PC-3 (cell line): ENCODE measurements around the gene FOLR2. TPM values are rescaled to one million over a fixed set of nuclear protein-coding genes. Genes with fewer than 3 reads are reported as not detected.

ENCODE experiments used
- ATAC-seq: fragments of 200-7000 bp; cut with Tn5 transposase; 2 replicates; pipeline ENCODE4 v1.9.1; 2020; ENCODE audit warnings: mild to moderate bottlenecking, moderate library complexity
- BruUV-seq: library from RNA; stranded (reverse); fragments of 400-500 nt; replicated peaks from 2 replicates; lab custom pipeline; 2021; lab: Mats Ljungman, UMichigan
- CTCF ChIA-PET: fragments of 300-600 bp; sonication (Branson Sonifier 250); formaldehyde crosslinking; loops from one replicate; lab custom pipeline; 2022; ENCODE audit warnings: antibody characterized with exemption; lab: Charles Lee
- POLR2A ChIA-PET: fragments of 300-600 bp; sonication (Branson Sonifier 250); formaldehyde crosslinking; loops from one replicate; lab custom pipeline; 2022; ENCODE audit warnings: antibody characterized with exemption; ENCODE audit not compliant: unreplicated experiment; lab: Charles Lee
- DNase-seq: peaks from one replicate; pipeline ENCODE4 v3.0.0-alpha.2; 2015
- H2AFZ ChIP-seq: fragments of 300-600 bp; sonication (generic); 2 replicates; pipeline ENCODE4 v1.6.0; 2016; ENCODE audit warnings: antibody characterized with exemption, low read length
- H3F3A ChIP-seq: fragments of 300-600 bp; sonication (generic); one replicate; pipeline ENCODE4 v1.6.0; 2017; ENCODE audit warnings: antibody characterized with exemption, low read length, control low read depth, mild to moderate bottlenecking; ENCODE audit not compliant: unreplicated experiment
- H3K27ac ChIP-seq: fragments of 300-600 bp; sonication (generic); 2 replicates; pipeline ENCODE4 v1.5.1; 2016; ENCODE audit warnings: mild to moderate bottlenecking, low read length
- H3K27me3 ChIP-seq: fragments of 300-600 bp; sonication (generic); 2 replicates; pipeline ENCODE4 v1.6.1; 2016; ENCODE audit warnings: low read length, mixed read lengths
- H3K36me3 ChIP-seq: fragments of 300-600 bp; sonication (generic); 2 replicates; pipeline ENCODE4 v1.6.1; 2016; ENCODE audit warnings: low read depth, mixed run types, low read length, mixed read lengths
- H3K4me1 ChIP-seq: fragments of 300-600 bp; sonication (generic); 2 replicates; pipeline ENCODE4 v1.5.1; 2016; ENCODE audit warnings: low read length; ENCODE audit not compliant: insufficient read depth
- H3K4me2 ChIP-seq: fragments of 300-600 bp; sonication (generic); 2 replicates; pipeline ENCODE4 v1.6.0; 2016; ENCODE audit warnings: low read length
- H3K4me3 ChIP-seq: fragments of 300-600 bp; sonication (generic); 2 replicates; pipeline ENCODE4 v1.5.1; 2016; ENCODE audit warnings: mild to moderate bottlenecking, low read length, mixed read lengths
- H3K79me2 ChIP-seq: fragments of 300-600 bp; sonication (generic); 2 replicates; pipeline ENCODE4 v1.6.1; 2017; ENCODE audit warnings: low read length, mixed read lengths
- H3K9ac ChIP-seq: fragments of 300-600 bp; sonication (generic); 2 replicates; pipeline ENCODE4 v1.6.0; 2016; ENCODE audit warnings: mild to moderate bottlenecking, low read length
- H3K9me2 ChIP-seq: fragments of 300-600 bp; sonication (generic); replicated peaks from 2 replicates; pipeline ENCODE4 v1.6.1; 2016; ENCODE audit warnings: mixed run types, low read length, mixed read lengths
- H3K9me3 ChIP-seq: fragments of 300-600 bp; sonication (generic); 2 replicates; pipeline ENCODE4 v1.6.1; 2016; ENCODE audit warnings: low read length, mixed read lengths
- H4K20me1 ChIP-seq: fragments of 300-600 bp; sonication (generic); 2 replicates; pipeline ENCODE4 v1.6.1; 2016; ENCODE audit warnings: low read length, mixed read lengths
- EZH2 ChIP-seq: fragments of 300-600 bp; sonication (generic); IDR thresholded peaks from one replicate; pipeline ENCODE4 v1.6.1; 2017; ENCODE audit warnings: antibody characterized with exemption, mild to moderate bottlenecking, low read length; ENCODE audit not compliant: unreplicated experiment
- EZH2phosphoT487 ChIP-seq: fragments of 300-600 bp; sonication (generic); IDR thresholded peaks from 2 replicates; pipeline ENCODE4 v1.6.1; 2018; ENCODE audit warnings: mild to moderate bottlenecking, antibody characterized with exemption, low read length, borderline replicate concordance
- intact Hi-C: fragments of 100-400 bp; cut with micrococcal nuclease; formaldehyde crosslinking; loops from 2 replicates; pipeline ENCODE4 v1.9.0; 2023
- total RNA-seq: library from RNA; depleted of rRNA; stranded (reverse); fragments of >200 nt; gene quantifications from 2 replicates; pipeline ENCODE4 v1.2.3, GENCODE V29; 2014
- TF ChIP-seq, protein P1 (sequence below): fragments of 300-600 bp; sonication (generic); conservative IDR thresholded peaks from 2 replicates; pipeline ENCODE4 v1.5.1; 2017; ENCODE audit warnings: antibody characterized with exemption, low read depth, mild to moderate bottlenecking, low read length

The FOLR2 gene
- total RNA-seq, 1 experiment from 2014 or later: not detected

DNA sequence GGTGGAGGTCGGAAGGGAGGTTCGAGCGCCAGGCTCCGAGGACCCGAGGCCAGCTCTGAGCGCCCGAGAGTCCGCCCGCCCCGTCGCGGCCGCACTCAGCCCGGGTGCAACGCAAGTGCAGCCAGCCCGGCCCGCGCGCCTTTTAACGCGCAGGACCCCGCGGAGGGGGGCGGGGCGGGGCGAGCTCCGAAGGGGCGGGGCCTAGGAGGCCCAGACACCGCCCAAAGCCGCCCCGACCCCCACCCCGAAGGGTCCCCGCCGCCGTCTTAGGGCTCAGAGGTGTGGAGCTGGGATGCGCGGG lies 27.4 kb downstream of the FOLR2 start, which contains the start of gene PHOX2A:
PHOX2A (minus strand) TSS at position 117 of the 301 bp plus-strand sequence. CDS start 172 bp downstream, outside the sequence.
- no TSS peak for BruUV-seq
- intact Hi-C loops: no loop called here
- H3K27ac ChIP-seq: no peak within 1 kb of the TSS
- peaks cover 23% of the 10 kb centered on the region for H3K27me3 ChIP-seq
- H3K4me2 ChIP-seq: no peak within 1 kb of the TSS
- peaks cover 9% of the 10 kb centered on the region for H3K4me1 ChIP-seq
- H4K20me1 ChIP-seq: no peaks in the 10 kb centered on the region
- no peaks in the 10 kb centered on the region for H3K9me3 ChIP-seq
- H3F3A ChIP-seq: no peaks in the 10 kb centered on the region
- ChIA-PET CTCF (no interaction called here), POLR2A (no interaction called here)
- H3K79me2 ChIP-seq: no peaks in the 10 kb centered on the region
- TF ChIP-seq EZH2phosphoT487: no peak
- TF ChIP-seq EZH2: no peak
- TF ChIP-seq, protein P1, sequence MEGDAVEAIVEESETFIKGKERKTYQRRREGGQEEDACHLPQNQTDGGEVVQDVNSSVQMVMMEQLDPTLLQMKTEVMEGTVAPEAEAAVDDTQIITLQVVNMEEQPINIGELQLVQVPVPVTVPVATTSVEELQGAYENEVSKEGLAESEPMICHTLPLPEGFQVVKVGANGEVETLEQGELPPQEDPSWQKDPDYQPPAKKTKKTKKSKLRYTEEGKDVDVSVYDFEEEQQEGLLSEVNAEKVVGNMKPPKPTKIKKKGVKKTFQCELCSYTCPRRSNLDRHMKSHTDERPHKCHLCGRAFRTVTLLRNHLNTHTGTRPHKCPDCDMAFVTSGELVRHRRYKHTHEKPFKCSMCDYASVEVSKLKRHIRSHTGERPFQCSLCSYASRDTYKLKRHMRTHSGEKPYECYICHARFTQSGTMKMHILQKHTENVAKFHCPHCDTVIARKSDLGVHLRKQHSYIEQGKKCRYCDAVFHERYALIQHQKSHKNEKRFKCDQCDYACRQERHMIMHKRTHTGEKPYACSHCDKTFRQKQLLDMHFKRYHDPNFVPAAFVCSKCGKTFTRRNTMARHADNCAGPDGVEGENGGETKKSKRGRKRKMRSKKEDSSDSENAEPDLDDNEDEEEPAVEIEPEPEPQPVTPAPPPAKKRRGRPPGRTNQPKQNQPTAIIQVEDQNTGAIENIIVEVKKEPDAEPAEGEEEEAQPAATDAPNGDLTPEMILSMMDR: no peak
- ATAC-seq: no peak
- H3K4me3 ChIP-seq: no peak within 1 kb of the TSS
- DNase-seq: no peak
- no peaks in the 10 kb centered on the region for H3K36me3 ChIP-seq
- no peaks in the 10 kb centered on the region for H3K9me2 ChIP-seq
- no peak within 1 kb of the TSS for H3K9ac ChIP-seq
- H2AFZ ChIP-seq: no peak within 1 kb of the TSS

DNA sequence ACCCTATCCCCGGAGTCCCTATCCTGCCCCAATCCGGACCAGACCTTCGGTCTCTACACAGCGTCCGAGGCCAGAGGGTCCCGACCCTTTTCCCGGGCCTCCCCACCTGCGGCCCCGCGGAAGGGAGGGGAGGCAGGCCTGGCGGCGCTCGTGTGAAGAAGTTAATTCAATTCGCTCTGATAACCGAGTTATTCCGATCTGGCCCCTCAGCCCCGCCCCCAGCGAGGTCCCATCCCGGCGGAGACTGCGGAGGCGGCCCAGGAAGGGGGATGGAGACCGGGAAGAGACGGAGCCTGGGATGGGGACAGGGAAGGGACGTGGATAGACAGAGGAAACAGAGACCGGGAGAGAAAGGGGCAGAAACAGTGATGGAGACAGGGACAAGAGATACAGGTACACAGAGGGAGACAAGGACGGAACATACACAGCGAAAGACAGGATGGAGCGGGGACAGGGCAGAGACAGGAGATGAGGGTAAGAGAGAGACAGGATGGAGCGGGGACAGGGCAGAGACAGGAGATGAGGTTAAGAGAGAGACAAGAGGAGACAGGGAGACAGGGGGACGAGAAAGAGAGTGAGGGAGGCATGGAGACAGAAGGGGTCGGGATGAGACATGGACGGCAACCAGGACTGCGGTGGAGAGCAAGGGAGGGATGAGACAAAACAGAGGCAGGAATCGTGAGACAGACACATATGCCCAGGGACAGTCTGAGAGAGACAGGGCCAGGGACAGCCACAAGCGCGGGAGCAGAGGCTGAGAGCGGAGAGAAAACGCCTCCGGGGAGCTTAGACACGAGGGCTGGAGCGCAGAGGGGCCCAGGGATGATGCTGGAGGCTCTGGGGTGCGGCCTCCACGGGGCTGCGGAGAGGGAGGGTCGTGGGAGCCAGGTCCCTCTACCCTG lies 28.0 kb downstream of the FOLR2 start:
- Histone ChIP-seq H3K4me2 (no peak overlapping the region), H3K9ac (no peak overlapping the region), H3K27me3 (peaks cover 23% of the 10 kb centered on the region), H4K20me1 (no peaks in the 10 kb centered on the region), H3F3A (no peaks in the 10 kb centered on the region), H3K36me3 (no peaks in the 10 kb centered on the region), H3K9me2 (no peaks in the 10 kb centered on the region), H3K4me1 (peaks cover 5% of the 10 kb centered on the region), H3K79me2 (no peaks in the 10 kb centered on the region), H3K4me3 (no peak overlapping the region), H2AFZ (no peak overlapping the region), H3K9me3 (no peaks in the 10 kb centered on the region), H3K27ac (no peak overlapping the region)
- DNase-seq: no peak
- intact Hi-C loops: no loop called here
- CTCF ChIA-PET: no interaction called here
- no TSS peak for BruUV-seq
- POLR2A ChIA-PET: no interaction called here
- no peak for ATAC-seq
- TF ChIP-seq EZH2 (no peak), EZH2phosphoT487 (no peak)
- TF ChIP-seq, protein P1: no peak

DNA sequence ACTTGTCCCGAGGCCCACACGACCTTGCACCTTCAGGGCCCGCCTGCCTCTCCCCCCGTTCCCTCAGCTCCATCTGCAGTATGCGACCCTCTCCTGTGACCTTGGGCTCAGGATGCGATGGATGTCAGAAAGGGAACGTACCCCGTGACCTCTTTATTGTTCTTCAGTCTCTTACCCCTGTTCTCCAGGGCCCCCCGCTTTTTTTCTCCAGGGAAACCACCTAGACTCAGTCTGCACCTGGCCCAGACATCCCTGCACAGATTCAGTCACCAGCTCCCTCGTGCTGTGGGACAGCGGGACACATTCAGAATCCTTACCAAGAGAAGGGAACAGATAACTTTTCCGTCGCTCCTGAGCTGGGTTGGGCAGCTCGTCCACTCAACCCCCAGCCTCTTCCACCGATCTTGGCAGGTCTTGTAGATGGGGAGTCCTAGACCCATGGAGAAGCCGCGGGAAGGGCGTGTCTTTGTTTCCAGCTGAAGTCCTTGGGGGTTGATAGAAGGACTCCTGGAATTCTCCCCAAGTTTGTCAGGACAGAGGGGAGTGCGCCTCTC lies 28.7 kb downstream of the FOLR2 start:
- ChIA-PET POLR2A (no interaction called here), CTCF (no interaction called here)
- TF ChIP-seq, protein P1: no peak
- TF ChIP-seq EZH2: no peak
- TF ChIP-seq EZH2phosphoT487: no peak
- DNase-seq: no peak
- no peak overlapping the region for H3K27ac ChIP-seq
- ATAC-seq: no peak
- H3K27me3 ChIP-seq: peaks cover 19% of the 10 kb centered on the region
- no peak overlapping the region for H3K9ac ChIP-seq
- no peaks in the 10 kb centered on the region for H4K20me1 ChIP-seq
- H3K4me1 ChIP-seq: no peaks in the 10 kb centered on the region
- H3F3A ChIP-seq: no peaks in the 10 kb centered on the region
- intact Hi-C loops: no loop called here
- H3K9me2 ChIP-seq: no peaks in the 10 kb centered on the region
- H3K36me3 ChIP-seq: no peaks in the 10 kb centered on the region
- H3K4me3 ChIP-seq: no peak overlapping the region
- no TSS peak for BruUV-seq
- H3K9me3 ChIP-seq: no peaks in the 10 kb centered on the region
- no peaks in the 10 kb centered on the region for H3K79me2 ChIP-seq
- no peak overlapping the region for H3K4me2 ChIP-seq
- no peak overlapping the region for H2AFZ ChIP-seq
